Middle frontal gyrus (tissue), 1 donor: ENCODE measurements around the gene VPS8.

Source experiments
- DNase-seq: peaks from one replicate; pipeline ENCODE4 v3.0.0-alpha.2; 2015; ENCODE audit warnings: low spot score; ENCODE audit errors: extremely low spot score

The VPS8 gene

DNA sequence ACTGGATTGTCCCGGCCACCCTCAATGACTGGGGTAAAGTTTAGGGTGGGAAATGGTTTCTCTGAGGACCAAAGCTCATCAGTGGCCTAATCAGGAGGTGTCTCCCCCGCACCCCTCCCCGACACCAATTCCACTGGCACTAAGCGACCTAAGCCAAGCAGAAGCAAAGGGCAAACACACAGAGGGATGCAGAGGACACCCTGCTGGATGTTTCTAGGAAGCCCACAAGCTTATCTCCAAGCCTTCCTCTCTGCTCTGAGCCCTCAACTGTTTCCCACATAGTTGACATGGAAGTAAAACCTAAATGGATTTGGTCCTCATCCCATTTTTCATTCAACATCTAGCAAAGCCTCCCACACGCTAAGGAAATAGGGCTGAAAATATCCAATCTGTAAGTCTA lies 272.4 kb downstream of the VPS8 start:
- no peak for DNase-seq

DNA sequence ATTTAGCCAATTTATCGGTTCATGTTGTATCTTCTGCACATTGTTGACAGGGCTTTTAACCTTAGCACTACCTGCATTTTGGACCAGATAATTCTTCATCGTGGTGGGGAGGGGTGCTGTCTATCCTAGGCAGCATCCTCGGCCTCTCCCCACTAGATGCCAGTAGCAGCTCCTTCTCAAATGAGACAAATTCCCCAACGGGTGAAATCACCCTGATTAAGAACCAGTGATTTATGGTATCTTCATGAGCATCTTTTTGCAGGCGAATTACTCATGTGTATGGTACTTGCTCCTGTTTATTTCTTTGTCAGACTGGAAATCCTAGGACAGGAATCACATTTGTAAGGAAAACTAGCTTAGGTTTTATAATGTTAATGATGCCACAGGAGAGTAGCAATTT lies 272.9 kb downstream of the VPS8 start:
- DNase-seq = no peak

DNA sequence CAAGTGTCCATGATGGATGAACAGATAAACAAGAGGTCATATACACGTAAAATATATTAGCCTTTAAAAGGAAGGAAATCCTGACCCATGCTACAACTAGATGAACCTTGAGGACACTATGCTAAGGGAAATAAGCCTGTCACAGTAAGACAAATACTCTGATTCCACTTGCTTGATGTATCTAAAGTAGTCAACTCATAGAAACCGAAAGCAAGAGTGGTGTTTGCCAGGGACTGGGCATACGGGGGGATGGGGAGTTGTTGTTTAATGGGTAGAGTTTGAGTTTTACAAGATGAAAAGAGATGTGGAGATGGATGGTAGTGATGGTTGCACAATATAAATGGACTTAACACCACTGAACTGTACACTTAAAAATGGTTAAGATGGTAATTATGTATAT lies 275.5 kb downstream of the VPS8 start:
- no peak for DNase-seq

DNA sequence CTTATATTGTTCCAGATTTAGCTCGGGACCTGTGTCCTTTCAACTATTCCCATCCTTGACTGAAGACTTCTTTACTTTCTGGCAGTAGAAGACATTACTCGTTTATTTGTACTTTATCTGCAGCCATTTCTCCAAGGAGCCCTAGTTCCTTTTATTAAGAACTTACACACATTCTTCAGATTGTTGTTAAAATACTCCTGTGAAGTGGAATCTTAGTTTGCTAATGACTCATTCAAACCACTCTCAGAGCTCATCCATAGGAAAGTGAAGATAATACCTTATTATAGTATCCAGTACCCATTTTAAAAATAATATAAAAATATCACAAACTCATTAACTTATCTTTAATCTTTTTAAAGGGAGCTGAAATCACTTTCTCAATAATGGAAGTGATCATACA lies 277.4 kb downstream of the VPS8 start:
- no peak for DNase-seq

DNA sequence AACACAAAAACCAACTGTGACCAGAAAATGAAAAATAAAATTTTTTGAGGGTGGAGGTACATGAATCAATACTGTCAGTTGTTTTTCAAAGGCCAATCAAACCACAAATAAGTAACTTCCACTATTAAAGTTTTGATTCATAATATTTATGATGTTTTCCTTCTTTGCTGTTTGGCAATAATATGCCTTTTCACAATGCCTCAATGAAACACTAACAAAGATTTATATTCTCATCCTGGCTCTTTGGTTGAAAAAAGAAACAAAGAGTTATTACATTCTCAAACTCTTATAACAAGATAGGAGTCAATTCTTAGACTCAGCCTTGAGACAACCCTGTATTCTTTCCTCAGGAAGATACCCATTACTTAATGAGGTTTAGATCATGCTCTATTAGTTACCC lies 277.8 kb downstream of the VPS8 start:
- DNase-seq = no peak

GRCh38 chr3:185090811-185091210 lies 278.8 kb downstream of the VPS8 start:
- no peak for DNase-seq

DNA sequence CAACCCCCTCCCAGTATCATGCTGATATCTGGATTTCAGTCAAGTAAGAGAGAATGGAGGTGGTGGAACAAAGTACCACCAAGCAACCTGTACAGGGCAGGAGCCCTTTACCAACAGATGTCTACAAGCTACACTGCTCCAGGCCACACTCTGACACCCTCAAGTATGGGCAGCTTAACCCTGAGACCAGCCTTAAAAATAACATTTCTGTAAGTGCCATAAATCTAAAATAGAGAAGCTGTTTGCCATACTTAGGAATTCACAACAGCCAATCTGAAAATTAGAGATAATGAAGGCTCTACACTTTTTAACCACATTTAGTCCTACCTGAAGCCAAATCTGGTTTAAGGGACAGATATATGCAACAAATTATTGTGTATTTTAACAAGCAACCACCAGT lies 281.1 kb downstream of the VPS8 start:
- no peak for DNase-seq

GRCh38 chr3:185094697-185095096 lies 282.7 kb downstream of the VPS8 start:
- no peak for DNase-seq
